ENCODE results near the gene HOXC11.

DNA sequence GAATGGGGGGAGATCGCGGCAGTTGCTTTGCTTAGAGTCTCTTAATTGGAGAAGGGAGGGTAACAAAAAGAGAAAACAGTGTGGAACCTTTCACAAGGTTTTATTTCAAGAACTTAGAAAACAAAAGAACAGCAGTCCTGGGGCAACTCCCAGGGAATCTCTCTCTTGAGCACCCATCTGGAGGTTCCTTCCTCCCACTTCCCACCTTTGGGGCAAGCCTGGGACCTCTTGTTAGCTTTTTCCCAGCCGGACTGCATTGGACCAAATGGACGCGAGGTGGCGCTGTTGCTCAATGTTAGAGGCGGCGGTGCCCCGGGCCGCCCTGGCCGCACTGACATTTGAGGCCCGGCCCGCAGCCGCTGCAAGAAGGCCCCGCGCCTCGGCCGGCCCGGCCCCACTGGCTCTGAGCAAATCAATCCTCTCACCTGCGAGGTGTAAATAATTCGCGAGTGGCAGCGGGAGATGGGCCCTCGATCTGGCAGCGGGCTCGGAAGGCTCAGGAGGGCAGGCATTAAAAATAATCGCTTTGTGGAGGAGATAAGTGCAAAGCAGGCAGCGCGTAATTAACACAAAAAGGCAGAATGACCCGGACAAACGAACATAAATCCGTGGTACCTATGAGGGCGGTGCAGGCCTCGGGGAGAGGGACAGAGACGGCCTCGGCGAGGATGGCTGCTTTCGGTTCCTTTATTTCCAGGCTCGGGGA lies 33.1 kb downstream of the HOXC11 start:
- TF ChIP-seq POLR2A (IDR thresholded peaks at IDR 0.05; ENCODE audit: low read depth, low read length) (no peak), RCOR1 (conservative IDR thresholded peaks at IDR 0.05; ENCODE audit: low read depth, low read length) (no peak), POLR2AphosphoS5 (IDR thresholded peaks at IDR 0.05; ENCODE audit: low read length) (no peak)
- TF ChIP-seq, protein P1, sequence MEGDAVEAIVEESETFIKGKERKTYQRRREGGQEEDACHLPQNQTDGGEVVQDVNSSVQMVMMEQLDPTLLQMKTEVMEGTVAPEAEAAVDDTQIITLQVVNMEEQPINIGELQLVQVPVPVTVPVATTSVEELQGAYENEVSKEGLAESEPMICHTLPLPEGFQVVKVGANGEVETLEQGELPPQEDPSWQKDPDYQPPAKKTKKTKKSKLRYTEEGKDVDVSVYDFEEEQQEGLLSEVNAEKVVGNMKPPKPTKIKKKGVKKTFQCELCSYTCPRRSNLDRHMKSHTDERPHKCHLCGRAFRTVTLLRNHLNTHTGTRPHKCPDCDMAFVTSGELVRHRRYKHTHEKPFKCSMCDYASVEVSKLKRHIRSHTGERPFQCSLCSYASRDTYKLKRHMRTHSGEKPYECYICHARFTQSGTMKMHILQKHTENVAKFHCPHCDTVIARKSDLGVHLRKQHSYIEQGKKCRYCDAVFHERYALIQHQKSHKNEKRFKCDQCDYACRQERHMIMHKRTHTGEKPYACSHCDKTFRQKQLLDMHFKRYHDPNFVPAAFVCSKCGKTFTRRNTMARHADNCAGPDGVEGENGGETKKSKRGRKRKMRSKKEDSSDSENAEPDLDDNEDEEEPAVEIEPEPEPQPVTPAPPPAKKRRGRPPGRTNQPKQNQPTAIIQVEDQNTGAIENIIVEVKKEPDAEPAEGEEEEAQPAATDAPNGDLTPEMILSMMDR (IDR thresholded peaks at IDR 0.05 in 2 of 3, conservative IDR thresholded peaks at IDR 0.05 in 1 of 3; ENCODE audit: control insufficient read depth in 2 of 3, extremely low read depth in 1 of 3, insufficient read depth in 1 of 3, low read depth in 3 of 3, low read length in 3 of 3) = peak; percentile 74 to 93 (median 84)
- TF ChIP-seq, protein P2, sequence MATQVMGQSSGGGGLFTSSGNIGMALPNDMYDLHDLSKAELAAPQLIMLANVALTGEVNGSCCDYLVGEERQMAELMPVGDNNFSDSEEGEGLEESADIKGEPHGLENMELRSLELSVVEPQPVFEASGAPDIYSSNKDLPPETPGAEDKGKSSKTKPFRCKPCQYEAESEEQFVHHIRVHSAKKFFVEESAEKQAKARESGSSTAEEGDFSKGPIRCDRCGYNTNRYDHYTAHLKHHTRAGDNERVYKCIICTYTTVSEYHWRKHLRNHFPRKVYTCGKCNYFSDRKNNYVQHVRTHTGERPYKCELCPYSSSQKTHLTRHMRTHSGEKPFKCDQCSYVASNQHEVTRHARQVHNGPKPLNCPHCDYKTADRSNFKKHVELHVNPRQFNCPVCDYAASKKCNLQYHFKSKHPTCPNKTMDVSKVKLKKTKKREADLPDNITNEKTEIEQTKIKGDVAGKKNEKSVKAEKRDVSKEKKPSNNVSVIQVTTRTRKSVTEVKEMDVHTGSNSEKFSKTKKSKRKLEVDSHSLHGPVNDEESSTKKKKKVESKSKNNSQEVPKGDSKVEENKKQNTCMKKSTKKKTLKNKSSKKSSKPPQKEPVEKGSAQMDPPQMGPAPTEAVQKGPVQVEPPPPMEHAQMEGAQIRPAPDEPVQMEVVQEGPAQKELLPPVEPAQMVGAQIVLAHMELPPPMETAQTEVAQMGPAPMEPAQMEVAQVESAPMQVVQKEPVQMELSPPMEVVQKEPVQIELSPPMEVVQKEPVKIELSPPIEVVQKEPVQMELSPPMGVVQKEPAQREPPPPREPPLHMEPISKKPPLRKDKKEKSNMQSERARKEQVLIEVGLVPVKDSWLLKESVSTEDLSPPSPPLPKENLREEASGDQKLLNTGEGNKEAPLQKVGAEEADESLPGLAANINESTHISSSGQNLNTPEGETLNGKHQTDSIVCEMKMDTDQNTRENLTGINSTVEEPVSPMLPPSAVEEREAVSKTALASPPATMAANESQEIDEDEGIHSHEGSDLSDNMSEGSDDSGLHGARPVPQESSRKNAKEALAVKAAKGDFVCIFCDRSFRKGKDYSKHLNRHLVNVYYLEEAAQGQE (IDR thresholded peaks at IDR 0.05; ENCODE audit: low read depth, low read length) = no peak
- TF ChIP-seq, protein P3, sequence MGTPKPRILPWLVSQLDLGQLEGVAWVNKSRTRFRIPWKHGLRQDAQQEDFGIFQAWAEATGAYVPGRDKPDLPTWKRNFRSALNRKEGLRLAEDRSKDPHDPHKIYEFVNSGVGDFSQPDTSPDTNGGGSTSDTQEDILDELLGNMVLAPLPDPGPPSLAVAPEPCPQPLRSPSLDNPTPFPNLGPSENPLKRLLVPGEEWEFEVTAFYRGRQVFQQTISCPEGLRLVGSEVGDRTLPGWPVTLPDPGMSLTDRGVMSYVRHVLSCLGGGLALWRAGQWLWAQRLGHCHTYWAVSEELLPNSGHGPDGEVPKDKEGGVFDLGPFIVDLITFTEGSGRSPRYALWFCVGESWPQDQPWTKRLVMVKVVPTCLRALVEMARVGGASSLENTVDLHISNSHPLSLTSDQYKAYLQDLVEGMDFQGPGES (IDR thresholded peaks at IDR 0.05) = 0 out of 2 replicates have a peak, but pooled peaks have one; percentile 50
- TF ChIP-seq, protein P4, sequence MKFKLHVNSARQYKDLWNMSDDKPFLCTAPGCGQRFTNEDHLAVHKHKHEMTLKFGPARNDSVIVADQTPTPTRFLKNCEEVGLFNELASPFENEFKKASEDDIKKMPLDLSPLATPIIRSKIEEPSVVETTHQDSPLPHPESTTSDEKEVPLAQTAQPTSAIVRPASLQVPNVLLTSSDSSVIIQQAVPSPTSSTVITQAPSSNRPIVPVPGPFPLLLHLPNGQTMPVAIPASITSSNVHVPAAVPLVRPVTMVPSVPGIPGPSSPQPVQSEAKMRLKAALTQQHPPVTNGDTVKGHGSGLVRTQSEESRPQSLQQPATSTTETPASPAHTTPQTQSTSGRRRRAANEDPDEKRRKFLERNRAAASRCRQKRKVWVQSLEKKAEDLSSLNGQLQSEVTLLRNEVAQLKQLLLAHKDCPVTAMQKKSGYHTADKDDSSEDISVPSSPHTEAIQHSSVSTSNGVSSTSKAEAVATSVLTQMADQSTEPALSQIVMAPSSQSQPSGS (IDR thresholded peaks at IDR 0.05; ENCODE audit: low read length) = no peak
- TF ChIP-seq, protein P5, sequence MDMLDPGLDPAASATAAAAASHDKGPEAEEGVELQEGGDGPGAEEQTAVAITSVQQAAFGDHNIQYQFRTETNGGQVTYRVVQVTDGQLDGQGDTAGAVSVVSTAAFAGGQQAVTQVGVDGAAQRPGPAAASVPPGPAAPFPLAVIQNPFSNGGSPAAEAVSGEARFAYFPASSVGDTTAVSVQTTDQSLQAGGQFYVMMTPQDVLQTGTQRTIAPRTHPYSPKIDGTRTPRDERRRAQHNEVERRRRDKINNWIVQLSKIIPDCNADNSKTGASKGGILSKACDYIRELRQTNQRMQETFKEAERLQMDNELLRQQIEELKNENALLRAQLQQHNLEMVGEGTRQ (IDR thresholded peaks at IDR 0.05; ENCODE audit: borderline replicate concordance, low read depth, low read length) = no peak

All from GM12878 (cell line).